Stimulated activated CD4-positive, alpha-beta T cell treated with anti-CD3 and anti-CD28 coated beads, Interleukin-15, amount 100 ng/mL, for 48 hours (primary cell): ENCODE data around the gene APPL2.

Experiments used
- DNase-seq, 2 donors: peaks; one replicate each; pipeline ENCODE4 v3.0.0-alpha.2; 2020; ENCODE audit warnings: low read depth in 2 of 2

APPL2 gene

GRCh38 chr12:105235732-105236476 lies at the start of gene APPL2:
Gene APPL2 (minus strand): TSS chr12:105236174. CDS start chr12:105236012, 162 bp downstream.
- DNase-seq: peak; percentile 65 to 71

- no peak for DNase-seq
Measured at GRCh38 chr12:105285378-105285777, 49.4 kb upstream of the APPL2 start.

GRCh38 chr12:105281694-105282049 lies 45.7 kb upstream of the APPL2 start:
- no peak for DNase-seq

DNA sequence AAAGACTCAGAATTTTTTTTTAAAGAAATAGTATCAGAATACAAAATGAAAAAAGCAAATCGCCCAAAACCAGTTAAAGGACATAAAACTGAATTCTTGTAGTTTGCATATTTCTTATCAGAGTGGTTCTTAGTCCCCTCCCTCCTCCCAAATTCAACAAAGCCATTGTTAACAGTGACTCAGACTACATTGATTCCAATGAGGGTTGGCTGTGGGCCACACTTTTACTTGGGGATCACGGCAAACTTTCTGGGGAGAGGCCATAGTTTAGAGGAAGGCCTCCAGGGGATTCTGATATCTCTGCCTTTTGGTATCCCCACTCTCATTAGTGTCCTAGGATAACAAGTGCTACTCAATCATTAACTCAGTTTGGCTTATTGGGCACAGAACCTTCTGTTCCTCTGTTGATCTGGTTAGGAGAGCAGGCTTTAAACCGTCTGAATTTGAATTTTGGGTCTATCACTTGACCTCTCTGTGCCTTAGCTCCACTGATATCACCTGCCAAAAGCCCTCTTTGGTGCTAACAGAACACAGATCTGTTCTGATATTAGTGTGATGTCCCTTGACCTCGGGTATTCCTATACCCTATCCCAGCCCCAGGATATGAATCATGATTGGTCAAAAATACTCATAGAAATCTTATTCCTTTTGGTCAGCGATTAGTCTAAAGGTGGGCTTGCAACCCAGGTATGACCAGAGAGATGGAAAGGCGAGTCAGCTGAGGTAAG lies 45.2 kb upstream of the APPL2 start:
- DNase-seq: no peak

- peak; percentile 14 to 31 for DNase-seq
Measured at GRCh38 chr12:105279460-105280056, 43.6 kb upstream of the APPL2 start.

DNA sequence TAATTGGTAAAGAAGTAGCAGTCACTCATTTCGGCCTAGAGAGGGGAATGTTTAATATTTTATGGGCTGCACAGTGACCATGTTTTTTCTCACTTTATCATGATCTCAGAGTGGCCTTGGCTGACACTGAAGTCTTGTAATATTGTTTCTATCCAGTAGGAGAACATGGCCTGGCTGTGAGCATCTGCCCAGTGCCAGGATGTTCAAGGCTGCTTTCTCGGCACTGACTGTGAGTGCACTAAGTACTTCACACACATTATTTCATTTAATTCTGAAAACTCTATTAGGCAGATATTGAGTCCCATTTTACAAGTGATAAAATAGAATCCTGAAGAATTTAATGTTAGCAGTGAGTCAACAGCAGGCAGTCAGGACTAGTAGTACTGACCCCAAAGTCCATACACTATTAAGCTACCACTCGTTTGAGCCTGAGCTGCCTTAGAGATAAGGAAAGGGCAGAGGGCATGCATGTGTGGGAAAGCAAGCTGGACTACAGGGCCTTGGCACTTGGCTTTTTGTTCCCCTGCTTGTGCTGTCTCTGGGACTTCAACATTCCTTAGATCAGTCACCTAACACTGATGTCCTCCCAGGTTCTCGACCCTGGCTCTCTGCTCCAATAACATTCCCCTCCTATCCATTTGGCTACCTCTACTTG lies 42.2 kb upstream of the APPL2 start:
- DNase-seq: no peak

DNA sequence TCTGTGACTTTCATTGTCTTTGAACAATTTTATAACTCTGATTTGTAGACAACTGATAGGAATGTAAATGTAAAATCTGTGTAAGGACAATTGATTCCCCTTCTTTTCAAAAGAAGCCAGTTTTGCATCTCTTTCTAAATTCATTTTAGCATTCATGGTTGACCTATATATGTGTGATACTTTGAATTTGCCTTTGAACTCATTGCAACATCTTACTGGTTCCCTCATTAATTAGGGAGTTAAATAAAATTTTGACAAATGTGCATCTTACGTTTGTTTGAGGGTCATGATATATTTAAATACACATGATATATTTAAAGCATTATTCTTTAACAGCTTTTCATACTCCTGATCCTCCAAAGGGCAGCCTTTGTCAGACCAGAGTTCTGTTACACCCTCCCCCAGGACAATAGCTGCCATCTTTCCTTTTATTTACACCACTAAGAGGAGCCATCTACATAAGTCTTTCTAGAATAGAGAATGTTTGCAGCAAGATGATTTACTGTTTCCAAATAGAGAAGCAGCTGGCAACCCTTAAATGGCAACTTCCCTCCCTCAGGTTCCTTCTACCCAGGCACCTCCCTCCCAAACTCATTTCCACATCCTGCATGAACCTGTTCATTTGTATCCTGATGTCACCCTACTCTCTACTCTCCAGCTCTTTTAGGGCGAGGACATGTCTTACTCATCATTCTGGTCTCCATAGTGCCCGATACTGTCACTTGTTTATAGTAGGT lies 40.2 kb upstream of the APPL2 start:
- no peak for DNase-seq

GRCh38 chr12:105274571-105274970 lies 38.6 kb upstream of the APPL2 start:
- no peak for DNase-seq

DNA sequence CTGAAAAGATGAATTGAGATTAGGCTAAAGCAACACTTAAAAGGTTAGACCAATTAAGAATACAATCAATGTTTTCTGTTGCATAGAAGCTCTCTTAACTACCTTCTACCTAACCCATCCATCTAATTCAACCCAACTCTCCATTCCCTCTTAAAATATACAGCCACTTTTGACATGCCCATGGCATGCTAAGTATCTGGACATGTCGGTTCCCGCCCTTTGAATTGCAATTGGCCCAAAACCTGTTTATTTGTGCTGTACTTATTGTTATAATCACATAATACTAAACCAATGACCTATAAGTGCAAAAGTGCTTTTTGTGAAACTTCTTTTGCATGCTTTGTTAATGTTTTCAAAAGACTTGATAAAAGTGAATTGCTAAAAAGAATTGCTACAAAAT lies 37.6 kb upstream of the APPL2 start:
- DNase-seq: no peak

GRCh38 chr12:105272814-105273416 lies 36.9 kb upstream of the APPL2 start:
- DNase-seq: no peak

- no peak for DNase-seq
Measured at GRCh38 chr12:105272152-105272551, 36.2 kb upstream of the APPL2 start.

- no peak for DNase-seq
Measured at GRCh38 chr12:105271364-105271763, 35.4 kb upstream of the APPL2 start.

DNA sequence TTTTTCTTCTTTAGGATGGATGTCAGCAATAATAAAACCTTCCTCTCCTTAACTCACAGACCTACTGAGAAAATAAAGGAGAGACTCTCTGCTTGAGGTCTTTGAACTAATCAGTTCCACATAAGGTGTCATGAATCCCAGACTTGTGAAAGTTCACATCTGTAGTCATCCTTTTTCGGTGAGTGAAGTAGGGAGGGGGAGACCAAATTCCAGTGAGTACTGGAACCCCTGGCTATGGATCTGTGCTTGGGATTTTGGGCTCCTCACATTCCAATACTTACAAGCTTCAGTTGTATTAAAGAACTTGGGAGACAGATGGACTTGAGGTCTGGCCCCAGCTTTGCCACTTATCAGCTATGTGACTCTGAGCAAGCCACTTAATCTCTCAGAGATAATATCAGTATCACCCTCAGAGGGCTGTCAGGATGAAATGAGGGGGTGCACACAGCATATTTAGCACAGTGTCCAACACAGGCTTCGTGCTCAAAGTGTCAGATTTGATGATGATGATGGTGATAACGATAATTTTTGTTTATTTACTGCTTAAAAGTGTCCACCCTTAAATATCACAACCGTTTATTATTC lies 34.8 kb upstream of the APPL2 start:
- DNase-seq: no peak

DNA sequence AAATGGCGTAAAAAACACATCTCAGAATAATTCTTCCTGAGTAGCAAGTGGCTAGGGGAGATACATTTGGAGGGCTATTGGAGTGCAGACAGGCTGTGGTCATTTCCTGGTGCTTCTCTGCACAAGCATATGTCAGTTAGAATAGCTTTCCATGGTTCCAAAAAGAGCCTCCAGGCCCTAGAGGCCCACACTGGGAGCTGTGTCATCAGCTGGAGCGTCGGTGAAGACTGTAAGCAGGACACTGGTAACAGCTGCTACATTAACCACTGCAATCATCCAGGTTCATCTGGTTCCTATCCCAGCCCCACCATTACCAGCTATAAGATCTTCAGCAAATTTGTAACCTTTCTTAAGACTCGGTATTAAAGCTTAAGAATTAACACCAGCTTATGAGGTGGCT lies 31.7 kb upstream of the APPL2 start:
- DNase-seq: no peak

DNA sequence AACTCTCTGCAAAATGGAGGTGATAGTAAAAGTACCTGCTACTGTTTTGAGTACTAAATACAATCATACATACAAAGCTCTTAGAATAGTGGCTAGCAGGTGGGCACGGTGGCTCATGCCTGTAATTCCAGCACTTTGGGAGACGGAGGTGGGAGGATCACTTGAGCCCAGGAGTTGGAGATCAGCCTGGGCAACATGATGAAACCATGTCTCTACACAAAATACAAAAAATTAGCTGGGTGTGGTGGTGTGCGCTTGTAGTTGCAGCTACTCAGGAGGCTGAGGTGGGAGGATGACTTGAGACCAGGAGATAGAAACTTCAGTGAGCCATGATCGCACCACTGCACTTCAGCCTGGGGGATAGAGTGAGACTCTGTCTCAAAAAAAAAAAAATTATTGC lies 28.8 kb upstream of the APPL2 start:
- no peak for DNase-seq

DNA sequence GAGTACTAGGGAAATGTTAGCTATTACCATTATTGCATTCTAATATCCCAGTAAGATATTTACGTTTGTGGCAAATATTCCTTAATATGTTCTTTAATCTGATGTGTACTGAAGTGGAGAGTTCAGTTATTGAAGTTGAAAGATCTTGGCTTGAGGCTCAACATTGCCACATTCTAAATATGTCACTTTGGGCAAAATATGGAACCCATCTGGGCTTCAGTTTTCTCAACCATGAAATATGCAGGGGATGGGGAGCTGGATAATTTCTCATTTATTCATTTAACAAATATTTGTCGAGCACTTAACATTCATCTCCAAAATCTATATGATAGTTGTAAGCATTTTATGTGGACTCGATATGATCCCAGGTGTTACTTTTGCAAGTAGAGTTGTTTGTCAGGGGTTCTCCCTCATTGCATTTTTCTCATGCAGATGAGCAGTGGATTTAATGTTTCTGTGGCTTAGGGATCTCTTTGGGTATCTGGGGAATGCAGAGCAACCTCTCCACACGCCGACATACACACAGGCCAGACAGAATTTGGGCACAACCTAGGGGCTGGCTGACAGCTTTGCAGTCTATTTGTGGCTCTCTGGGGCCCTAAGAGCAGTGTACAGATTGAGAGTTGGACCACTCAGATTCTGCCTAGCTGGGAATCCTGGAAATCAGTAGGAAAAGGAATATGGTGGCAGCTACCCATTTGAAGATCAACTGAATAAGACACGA lies 26.6 kb upstream of the APPL2 start:
- DNase-seq: no peak

DNA sequence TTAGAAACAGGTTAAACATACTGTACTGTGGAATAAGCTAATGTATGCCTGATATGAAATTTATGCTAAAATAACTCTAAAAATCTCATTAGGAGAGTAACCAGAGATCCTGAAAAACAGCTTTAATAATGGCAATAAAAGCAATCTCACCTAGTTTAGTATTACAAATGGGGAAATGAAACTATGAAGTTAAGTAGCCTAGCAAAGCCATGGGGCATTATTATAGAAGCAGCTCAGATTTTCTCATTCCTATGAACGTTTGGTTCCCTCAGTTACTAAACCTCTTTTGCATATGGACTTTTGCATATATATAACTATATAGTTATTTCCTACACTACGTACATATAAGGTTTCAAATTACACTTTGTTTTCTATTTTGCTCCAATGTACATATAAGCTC lies 25.0 kb upstream of the APPL2 start:
- no peak for DNase-seq

GRCh38 chr12:105259226-105259625 lies 23.3 kb upstream of the APPL2 start:
- DNase-seq: no peak

GRCh38 chr12:105257321-105257728 lies 21.4 kb upstream of the APPL2 start:
- DNase-seq: no peak

GRCh38 chr12:105256921-105257320 lies 20.9 kb upstream of the APPL2 start:
- no peak for DNase-seq
